Measurements from ENCODE around the gene CTNNA2. TPM values are rescaled to one million over a fixed set of nuclear protein-coding genes. Genes with fewer than 3 reads are reported as not detected.

The CTNNA2 gene
- total and polyA plus RNA-seq, 4 donors: 0.01 to 0.37 TPM; not detected in 2

DNA sequence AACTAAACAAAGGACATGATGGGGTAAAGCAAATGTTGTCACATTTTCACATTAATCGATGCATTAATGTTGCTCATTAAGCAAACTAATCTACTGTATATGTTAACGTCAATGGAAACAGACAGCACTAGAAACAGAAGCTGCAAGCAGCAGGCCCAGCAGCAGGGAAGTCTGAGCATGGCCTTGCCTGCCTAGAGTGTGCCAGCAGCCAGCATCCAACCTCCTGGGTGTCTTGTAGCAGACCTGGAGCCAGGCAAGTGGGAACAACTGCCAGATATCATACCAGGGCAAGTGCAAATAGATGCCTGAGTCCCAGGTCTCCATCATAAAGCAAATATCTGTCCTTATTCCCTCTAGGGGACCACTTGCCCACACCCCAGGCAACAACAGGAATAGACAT lies 472.7 kb downstream of the CTNNA2 start:
- Histone ChIP-seq H3K27me3 (ENCODE audit: control insufficient read depth in 3 of 3, insufficient read depth in 3 of 3, low read length in 2 of 3) (no peaks in the 10 kb centered on the region), H3K9ac (ENCODE audit: insufficient read depth in 1 of 2, low read length in 2 of 2) (no peak overlapping the region), H3K9me3 (ENCODE audit: control insufficient read depth in 4 of 4, insufficient read depth in 3 of 4, low read length in 3 of 4) (no peaks in the 10 kb centered on the region), H3K4me3 (no peak overlapping the region), H3K36me3 (ENCODE audit: control insufficient read depth in 4 of 4, insufficient read depth in 4 of 4, low read length in 4 of 4) (no peaks in the 10 kb centered on the region), H3K27ac (ENCODE audit: low read depth in 1 of 2, low read length in 1 of 2) (no peak overlapping the region), H3K4me1 (ENCODE audit: control insufficient read depth in 5 of 5, insufficient read depth in 5 of 5, low read length in 5 of 5) (no peaks in the 10 kb centered on the region)
- no peak for TF ChIP-seq CTCF (IDR thresholded peaks at IDR 0.05; ENCODE audit: control extremely low read depth, extremely low read depth)
- DNase-seq: no peak
- WGBS, 2 donors: 88 to 99% methylated on average over 2 of the region's 2 CpGs
- ATAC-seq (ENCODE audit: insufficient read depth, low FRiP score): no peak

DNA sequence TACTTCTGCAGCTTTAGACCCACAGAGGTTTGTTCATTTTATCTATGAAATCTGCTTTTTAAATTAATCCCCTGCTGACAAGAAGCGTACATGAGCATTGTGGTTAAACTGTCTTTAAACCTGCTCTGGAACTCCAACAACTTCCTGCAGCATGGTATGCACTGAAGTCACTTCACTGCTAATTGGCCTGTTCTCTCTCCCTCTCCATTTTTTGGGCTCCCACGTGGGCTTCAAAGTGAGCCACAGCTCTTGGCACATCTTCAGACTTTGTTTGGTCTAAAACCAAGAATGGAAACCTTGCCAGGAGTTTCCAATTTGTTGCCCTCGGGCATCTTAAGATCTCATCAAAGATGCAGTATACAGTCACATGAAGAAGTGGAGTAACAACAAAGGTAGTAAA lies 480.3 kb downstream of the CTNNA2 start:
- ATAC-seq (ENCODE audit: insufficient read depth, low FRiP score): no peak

GRCh38 chr2:79994161-79994560 lies 481.3 kb downstream of the CTNNA2 start:
- Histone ChIP-seq H3K9me3 (ENCODE audit: control insufficient read depth in 4 of 4, insufficient read depth in 3 of 4, low read length in 3 of 4) (no peaks in the 10 kb centered on the region), H3K4me1 (ENCODE audit: control insufficient read depth in 5 of 5, insufficient read depth in 5 of 5, low read length in 5 of 5) (no peaks in the 10 kb centered on the region), H3K27ac (ENCODE audit: low read depth in 1 of 2, low read length in 1 of 2) (no peak overlapping the region), H3K27me3 (ENCODE audit: control insufficient read depth in 3 of 3, insufficient read depth in 3 of 3, low read length in 2 of 3) (no peaks in the 10 kb centered on the region), H3K9ac (ENCODE audit: insufficient read depth in 1 of 2, low read length in 2 of 2) (no peak overlapping the region), H3K4me3 (no peak overlapping the region), H3K36me3 (ENCODE audit: control insufficient read depth in 4 of 4, insufficient read depth in 4 of 4, low read length in 4 of 4) (no peaks in the 10 kb centered on the region)
- DNase-seq (no peak), ATAC-seq (ENCODE audit: insufficient read depth, low FRiP score) (no peak)
- TF ChIP-seq CTCF (IDR thresholded peaks at IDR 0.05; ENCODE audit: control extremely low read depth, extremely low read depth): no peak
- 25 to 37% methylated on average over 5 of the region's 5 CpGs for WGBS, 2 donors

More for the DNA sequence above, 480.3 kb downstream of the CTNNA2 start:
- TF ChIP-seq CTCF (IDR thresholded peaks at IDR 0.05; ENCODE audit: control extremely low read depth, extremely low read depth): no peak
- Histone ChIP-seq H3K4me1 (ENCODE audit: control insufficient read depth in 5 of 5, insufficient read depth in 5 of 5, low read length in 5 of 5) (no peaks in the 10 kb centered on the region), H3K27ac (ENCODE audit: low read depth in 1 of 2, low read length in 1 of 2) (no peak overlapping the region), H3K9ac (ENCODE audit: insufficient read depth in 1 of 2, low read length in 2 of 2) (no peak overlapping the region), H3K4me3 (no peak overlapping the region), H3K27me3 (ENCODE audit: control insufficient read depth in 3 of 3, insufficient read depth in 3 of 3, low read length in 2 of 3) (no peaks in the 10 kb centered on the region), H3K9me3 (ENCODE audit: control insufficient read depth in 4 of 4, insufficient read depth in 3 of 4, low read length in 3 of 4) (no peaks in the 10 kb centered on the region), H3K36me3 (ENCODE audit: control insufficient read depth in 4 of 4, insufficient read depth in 4 of 4, low read length in 4 of 4) (no peaks in the 10 kb centered on the region)
- no peak for DNase-seq
- WGBS, 2 donors: 13 to 22% methylated on average over 3 of the region's 3 CpGs

DNA sequence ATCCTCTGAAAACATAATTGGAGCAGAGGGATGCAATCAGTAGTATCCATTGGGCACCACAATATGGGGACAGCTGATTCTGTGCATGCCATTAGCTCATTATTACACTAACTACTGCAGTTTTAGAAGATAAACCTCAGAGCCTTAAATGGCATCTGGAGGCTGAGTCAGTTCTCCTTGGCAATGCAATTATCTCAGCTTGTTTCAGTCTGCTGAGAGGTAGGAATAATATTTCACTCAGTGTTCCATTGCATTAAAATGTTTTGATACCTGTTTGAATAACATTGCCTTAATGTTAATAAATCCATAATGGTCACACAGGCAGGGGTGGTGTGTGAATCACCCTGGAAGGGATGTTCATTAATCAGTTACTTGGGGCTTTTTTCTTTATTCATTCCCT lies 482.1 kb downstream of the CTNNA2 start:
- DNase-seq (no peak), ATAC-seq (ENCODE audit: insufficient read depth, low FRiP score) (no peak)
- Histone ChIP-seq H3K4me1 (ENCODE audit: control insufficient read depth in 5 of 5, insufficient read depth in 5 of 5, low read length in 5 of 5) (no peaks in the 10 kb centered on the region), H3K9ac (ENCODE audit: insufficient read depth in 1 of 2, low read length in 2 of 2) (no peak overlapping the region), H3K27ac (ENCODE audit: low read depth in 1 of 2, low read length in 1 of 2) (no peak overlapping the region), H3K4me3 (no peak overlapping the region), H3K9me3 (ENCODE audit: control insufficient read depth in 4 of 4, insufficient read depth in 3 of 4, low read length in 3 of 4) (no peaks in the 10 kb centered on the region), H3K27me3 (ENCODE audit: control insufficient read depth in 3 of 3, insufficient read depth in 3 of 3, low read length in 2 of 3) (no peaks in the 10 kb centered on the region), H3K36me3 (ENCODE audit: control insufficient read depth in 4 of 4, insufficient read depth in 4 of 4, low read length in 4 of 4) (no peaks in the 10 kb centered on the region)
- TF ChIP-seq CTCF (IDR thresholded peaks at IDR 0.05; ENCODE audit: control extremely low read depth, extremely low read depth): no peak
